Measurements from ENCODE around the gene PUSL1. TPM values are rescaled to one million over a fixed set of nuclear protein-coding genes. Genes with fewer than 3 reads are reported as not detected.

Gene PUSL1
- total RNA-seq, 2 experiments from 2014 or later: 23.9 to 25.4 TPM

- intact Hi-C loops (cut with micrococcal nuclease): no loop called here
- no peak overlapping the region for H3K27ac Mint-ChIP-seq
- POLR2A ChIA-PET: no interaction called here
- H3K4me1 Mint-ChIP-seq (ENCODE audit: low read depth): peaks cover 2% of the 10 kb centered on the region
- H3K9me3 Mint-ChIP-seq: no peaks in the 10 kb centered on the region
- CTCF ChIA-PET: no interaction called here
- H3K27me3 Mint-ChIP-seq: no peaks in the 10 kb centered on the region
- no peak for DNase-seq
- H3K36me3 Mint-ChIP-seq (ENCODE audit: low read depth): no peaks in the 10 kb centered on the region
- ATAC-seq: no peak
- TF ChIP-seq, protein P1, sequence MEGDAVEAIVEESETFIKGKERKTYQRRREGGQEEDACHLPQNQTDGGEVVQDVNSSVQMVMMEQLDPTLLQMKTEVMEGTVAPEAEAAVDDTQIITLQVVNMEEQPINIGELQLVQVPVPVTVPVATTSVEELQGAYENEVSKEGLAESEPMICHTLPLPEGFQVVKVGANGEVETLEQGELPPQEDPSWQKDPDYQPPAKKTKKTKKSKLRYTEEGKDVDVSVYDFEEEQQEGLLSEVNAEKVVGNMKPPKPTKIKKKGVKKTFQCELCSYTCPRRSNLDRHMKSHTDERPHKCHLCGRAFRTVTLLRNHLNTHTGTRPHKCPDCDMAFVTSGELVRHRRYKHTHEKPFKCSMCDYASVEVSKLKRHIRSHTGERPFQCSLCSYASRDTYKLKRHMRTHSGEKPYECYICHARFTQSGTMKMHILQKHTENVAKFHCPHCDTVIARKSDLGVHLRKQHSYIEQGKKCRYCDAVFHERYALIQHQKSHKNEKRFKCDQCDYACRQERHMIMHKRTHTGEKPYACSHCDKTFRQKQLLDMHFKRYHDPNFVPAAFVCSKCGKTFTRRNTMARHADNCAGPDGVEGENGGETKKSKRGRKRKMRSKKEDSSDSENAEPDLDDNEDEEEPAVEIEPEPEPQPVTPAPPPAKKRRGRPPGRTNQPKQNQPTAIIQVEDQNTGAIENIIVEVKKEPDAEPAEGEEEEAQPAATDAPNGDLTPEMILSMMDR (IDR thresholded peaks at IDR 0.05): no peak
- H3K4me3 Mint-ChIP-seq: no peak overlapping the region
These were observed 14.8 kb upstream of the PUSL1 start for GRCh38 chr1:1293263-1294249.

GRCh38 chr1:1294250-1294890 lies 14.0 kb upstream of the PUSL1 start:
- intact Hi-C loops (cut with micrococcal nuclease): no loop called here
- ATAC-seq (no peak), DNase-seq (no peak)
- peaks cover 2% of the 10 kb centered on the region for H3K4me1 Mint-ChIP-seq (ENCODE audit: low read depth)
- no peak overlapping the region for H3K4me3 Mint-ChIP-seq
- TF ChIP-seq, protein P1 (IDR thresholded peaks at IDR 0.05): no peak
- H3K36me3 Mint-ChIP-seq (ENCODE audit: low read depth): no peaks in the 10 kb centered on the region
- no peaks in the 10 kb centered on the region for H3K27me3 Mint-ChIP-seq
- H3K9me3 Mint-ChIP-seq: no peaks in the 10 kb centered on the region
- no peak overlapping the region for H3K27ac Mint-ChIP-seq
- POLR2A ChIA-PET: interaction anchor here (0.8 kb wide), 1 partner anchor 20 kb away, joined by 3 read pairs; no protein-coding TSS in a partner anchor
- CTCF ChIA-PET: interaction anchor here (1.1 kb wide), 1 partner anchor 10 kb away, joined by 3 read pairs; no protein-coding TSS in a partner anchor

- POLR2A ChIA-PET: interaction anchor here (0.8 kb wide), 1 partner anchor 21 kb away, joined by 3 read pairs; no protein-coding TSS in a partner anchor
- TF ChIP-seq, protein P1 (IDR thresholded peaks at IDR 0.05): no peak
- ATAC-seq (no peak), DNase-seq (no peak)
- CTCF ChIA-PET: interaction anchor here (1.1 kb wide), 3 partner anchors 8 to 173 kb away, joined by 3 to 5 read pairs (median 3); no protein-coding TSS in a partner anchor
- Mint-ChIP-seq H3K4me3 (no peak overlapping the region), H3K4me1 (ENCODE audit: low read depth) (peaks cover 2% of the 10 kb centered on the region), H3K27ac (no peak overlapping the region), H3K27me3 (no peaks in the 10 kb centered on the region), H3K36me3 (ENCODE audit: low read depth) (no peaks in the 10 kb centered on the region), H3K9me3 (no peaks in the 10 kb centered on the region)
- intact Hi-C loops (cut with micrococcal nuclease): no loop called here
These were observed 13.1 kb upstream of the PUSL1 start for GRCh38 chr1:1295154-1295923.

DNA sequence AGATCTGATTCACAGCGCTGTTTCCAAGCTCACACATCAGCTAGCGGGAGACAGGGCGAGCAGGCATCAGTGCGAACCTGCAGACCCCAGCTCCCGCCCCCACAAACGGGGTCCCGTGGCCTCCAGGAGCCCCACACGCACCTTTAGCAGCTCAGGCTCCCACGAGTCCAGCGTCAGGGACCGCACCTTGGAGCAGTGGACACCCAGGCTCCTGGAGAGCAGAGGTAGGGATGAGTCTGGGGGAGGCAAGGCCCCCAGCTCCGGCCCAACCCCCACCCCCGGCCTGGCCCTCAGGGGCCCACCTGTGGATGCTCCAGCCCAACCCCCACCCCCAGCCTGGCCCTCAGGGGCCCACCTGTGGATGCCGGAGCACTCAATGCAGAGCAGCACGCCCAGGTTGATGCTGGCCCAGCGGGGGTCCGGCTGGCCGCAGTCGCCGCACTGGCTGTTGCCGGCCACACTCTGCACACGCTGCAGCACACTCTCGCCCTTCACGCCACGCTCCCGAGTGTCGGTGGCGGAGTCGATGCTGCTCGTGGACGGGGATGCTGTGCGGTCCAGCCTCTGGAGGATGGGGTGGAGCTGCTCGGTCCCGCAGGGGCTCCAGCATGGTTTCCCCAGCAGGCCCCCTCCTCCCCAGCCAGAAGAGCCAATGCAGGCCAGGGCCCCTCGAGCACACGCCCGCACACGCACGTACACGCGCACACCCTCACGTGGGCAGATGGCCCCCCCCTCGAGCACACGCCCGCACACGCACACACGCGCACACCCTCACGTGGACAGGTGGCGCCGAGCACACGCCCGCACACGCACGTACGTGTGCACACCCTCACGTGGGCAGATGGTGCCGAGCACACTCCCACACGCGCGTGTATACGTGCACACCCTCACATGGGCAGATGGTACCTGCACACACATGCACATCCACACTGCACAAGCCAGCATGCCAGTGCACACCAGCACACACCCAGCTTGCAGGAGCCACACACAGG lies 12.0 kb upstream of the PUSL1 start:
- H3K4me1 Mint-ChIP-seq (ENCODE audit: low read depth): peaks cover 2% of the 10 kb centered on the region
- no peak overlapping the region for H3K27ac Mint-ChIP-seq
- intact Hi-C loops (cut with micrococcal nuclease): no loop called here
- no peak overlapping the region for H3K4me3 Mint-ChIP-seq
- H3K9me3 Mint-ChIP-seq: no peaks in the 10 kb centered on the region
- TF ChIP-seq, protein P1 (IDR thresholded peaks at IDR 0.05): no peak
- ChIA-PET POLR2A (interaction anchor here (0.7 kb wide), 1 partner anchor 10 kb away, joined by 3 read pairs; no protein-coding TSS in a partner anchor), CTCF (interaction anchor here (1.1 kb wide), 2 partner anchors 9 to 174 kb away, joined by 3 to 5 read pairs; no protein-coding TSS in a partner anchor)
- ATAC-seq (no peak), DNase-seq (no peak)
- no peaks in the 10 kb centered on the region for H3K27me3 Mint-ChIP-seq
- H3K36me3 Mint-ChIP-seq (ENCODE audit: low read depth): no peaks in the 10 kb centered on the region

Data from activated CD8-positive, alpha-beta T cell treated with anti-CD3 and anti-CD28 coated beads for 36 hours (primary cell).